Measurements from ENCODE around the gene CACNA1B.
"Not testable (repeated sequence)": the region's sequence is repeated elsewhere in the genome, so short reads cannot be mapped to it uniquely, and the experiment has no call there.

CACNA1B gene

DNA sequence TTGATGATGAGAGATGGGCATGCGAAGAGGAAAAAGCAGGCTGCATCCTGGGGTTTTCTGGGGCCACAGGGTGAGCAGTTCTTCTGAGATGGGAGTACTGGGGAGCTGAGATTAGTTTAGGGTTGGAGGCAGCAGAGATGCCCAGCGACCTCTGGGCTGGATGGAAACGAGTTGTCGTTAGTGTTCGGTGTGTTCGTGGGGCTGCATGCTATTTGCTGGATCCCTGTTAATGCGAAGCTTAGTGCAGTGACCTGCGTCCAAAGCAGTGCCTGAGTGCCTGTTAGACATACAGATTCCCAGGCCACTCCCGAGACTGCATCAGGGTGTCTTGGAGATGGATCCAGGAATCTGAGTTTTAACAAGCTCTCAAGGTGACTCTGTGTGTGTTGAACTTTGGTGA is 201.3 kb downstream of the CACNA1B start:
- no peak for DNase-seq

DNA sequence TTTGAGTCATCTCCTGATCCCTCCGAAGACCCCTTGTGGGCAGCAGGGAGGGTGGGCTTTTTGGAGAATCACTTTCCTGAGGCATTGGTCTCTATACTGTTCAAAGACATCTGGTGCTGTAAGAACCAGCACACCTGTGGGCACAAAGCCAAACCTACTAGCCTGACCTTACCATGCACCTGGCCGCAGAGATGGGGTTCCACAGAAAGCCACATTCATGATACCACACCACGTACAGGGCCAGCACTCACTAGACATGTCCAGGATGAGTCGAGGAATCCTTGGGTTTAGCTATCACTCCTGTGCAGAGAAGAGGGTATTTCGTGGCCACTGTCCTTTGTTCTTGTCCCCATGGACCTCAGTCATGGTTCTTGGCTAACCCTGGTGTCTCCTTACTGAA is 203.4 kb downstream of the CACNA1B start:
- no peak for DNase-seq

- DNase-seq = no peak
Observed at GRCh38 chr9:138082918-138083636, 205.5 kb downstream of the CACNA1B start.

- DNase-seq = no peak
Observed at GRCh38 chr9:138083873-138084272, 206.3 kb downstream of the CACNA1B start.

DNA sequence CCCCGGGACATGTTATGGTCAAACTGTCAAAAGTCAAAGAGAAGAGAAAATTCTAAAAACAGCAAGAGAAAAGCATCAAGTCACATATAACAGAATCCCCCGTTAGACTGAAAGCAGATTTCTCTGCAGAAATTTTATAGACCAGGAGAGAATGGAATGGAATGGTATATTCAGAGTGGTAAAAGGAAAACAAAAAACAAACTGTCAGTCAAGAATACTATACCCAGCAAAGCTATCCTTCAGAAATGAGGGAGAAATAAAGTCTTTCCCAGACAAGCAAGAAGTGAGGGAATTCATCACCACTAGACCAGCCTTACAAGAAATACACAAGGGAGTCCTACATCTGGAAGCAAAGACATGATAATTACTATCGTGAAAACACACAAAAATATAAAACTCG is 208.0 kb downstream of the CACNA1B start:
- no peak for DNase-seq

DNA sequence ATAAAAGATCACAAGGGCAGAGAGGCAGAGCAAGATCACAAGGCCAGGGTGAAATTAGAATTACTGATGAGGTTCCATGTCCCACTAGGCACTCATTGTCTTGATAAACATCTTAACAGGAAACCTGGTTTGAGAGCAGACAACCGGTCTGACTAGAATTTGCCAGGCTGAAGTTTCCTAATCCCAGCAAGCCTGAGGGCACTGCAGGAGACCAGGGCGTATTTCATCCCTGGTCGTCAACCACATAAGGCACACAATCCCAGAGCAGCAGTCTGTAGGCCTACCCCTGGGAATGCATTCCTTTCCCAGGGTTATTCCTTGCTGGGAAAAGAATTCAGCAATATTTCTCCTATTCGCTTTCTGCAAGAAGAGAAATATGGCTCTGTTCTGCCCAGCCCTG is 214.5 kb downstream of the CACNA1B start:
- not testable (repeated sequence) for DNase-seq

DNA sequence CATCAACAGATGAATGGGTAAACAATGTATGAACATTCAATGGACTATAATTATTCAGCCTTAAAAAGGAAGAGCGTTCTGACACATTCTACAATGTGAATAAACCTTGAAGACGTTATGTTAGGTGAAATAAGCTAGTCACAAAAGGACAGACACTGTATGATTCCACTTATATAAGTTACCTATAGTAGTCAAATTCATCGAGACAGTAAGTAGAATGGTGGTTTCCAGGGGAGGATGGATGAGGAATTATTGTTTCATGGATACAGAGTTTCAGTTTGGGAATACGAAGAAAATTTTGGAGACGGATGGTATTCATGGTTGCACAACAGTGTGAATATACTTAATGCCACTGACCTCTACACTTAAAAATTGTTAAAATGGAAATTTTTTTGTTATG is 216.4 kb downstream of the CACNA1B start:
- no peak for DNase-seq

DNA sequence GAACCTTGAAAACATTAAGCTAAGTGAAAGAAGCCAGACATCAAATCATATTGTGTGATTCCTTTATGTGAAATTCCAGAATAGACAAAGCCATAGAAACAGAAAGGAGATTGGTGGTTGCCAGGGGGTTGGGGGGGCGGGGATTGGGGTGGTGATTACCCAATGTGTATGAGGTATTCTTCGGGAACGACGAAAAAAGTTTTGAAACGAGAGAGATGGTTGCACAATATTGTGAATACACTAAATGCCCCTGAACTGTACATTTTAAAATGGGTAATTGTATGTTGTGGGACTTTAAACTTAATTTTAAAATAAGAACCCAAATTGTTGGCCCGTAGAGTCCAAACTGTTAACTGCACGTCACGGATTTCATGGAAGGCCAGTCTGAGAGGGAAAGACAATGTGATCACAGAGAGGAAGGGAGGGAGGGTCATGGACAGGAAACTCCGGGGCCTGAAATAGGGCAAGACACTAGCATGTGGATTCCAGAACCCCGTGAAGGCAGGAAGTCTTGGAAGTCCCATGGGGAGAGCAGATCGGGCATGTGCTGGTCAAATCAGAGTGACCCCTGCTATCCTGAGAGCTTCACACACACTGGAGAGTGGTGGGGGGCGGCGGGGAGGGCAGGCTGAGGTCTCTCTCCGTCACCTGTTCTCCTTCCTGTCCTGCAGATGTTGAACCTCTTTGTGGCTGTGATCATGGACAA is 218.4 kb downstream of the CACNA1B start:
- no peak for DNase-seq

- no peak for DNase-seq
Observed at GRCh38 chr9:138096519-138096845, 218.9 kb downstream of the CACNA1B start.

DNA sequence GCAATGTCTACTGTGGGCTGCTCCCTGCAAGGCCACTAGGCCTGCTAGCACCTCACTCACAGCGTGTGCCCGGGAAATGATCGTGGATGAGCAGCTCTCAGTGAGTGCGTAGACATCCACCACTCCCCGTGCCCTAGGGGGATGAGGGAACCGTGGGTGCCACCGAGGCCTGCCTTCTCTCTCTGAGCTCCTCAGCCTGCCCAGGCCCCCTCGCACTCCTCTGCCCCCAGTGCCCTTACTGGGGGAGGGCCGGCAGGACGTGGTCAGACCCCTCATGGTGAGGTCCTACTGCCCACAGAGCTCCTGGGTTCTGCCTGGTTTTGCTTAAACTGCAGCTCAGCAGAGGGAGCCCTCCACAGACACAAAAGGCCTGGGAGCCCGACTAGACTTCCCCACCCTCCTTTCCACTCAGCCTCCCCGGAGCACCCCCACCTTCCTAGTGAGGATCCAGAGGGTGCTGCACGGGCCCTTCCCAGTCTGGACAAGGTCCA is 220.0 kb downstream of the CACNA1B start:
- DNase-seq = no peak

DNA sequence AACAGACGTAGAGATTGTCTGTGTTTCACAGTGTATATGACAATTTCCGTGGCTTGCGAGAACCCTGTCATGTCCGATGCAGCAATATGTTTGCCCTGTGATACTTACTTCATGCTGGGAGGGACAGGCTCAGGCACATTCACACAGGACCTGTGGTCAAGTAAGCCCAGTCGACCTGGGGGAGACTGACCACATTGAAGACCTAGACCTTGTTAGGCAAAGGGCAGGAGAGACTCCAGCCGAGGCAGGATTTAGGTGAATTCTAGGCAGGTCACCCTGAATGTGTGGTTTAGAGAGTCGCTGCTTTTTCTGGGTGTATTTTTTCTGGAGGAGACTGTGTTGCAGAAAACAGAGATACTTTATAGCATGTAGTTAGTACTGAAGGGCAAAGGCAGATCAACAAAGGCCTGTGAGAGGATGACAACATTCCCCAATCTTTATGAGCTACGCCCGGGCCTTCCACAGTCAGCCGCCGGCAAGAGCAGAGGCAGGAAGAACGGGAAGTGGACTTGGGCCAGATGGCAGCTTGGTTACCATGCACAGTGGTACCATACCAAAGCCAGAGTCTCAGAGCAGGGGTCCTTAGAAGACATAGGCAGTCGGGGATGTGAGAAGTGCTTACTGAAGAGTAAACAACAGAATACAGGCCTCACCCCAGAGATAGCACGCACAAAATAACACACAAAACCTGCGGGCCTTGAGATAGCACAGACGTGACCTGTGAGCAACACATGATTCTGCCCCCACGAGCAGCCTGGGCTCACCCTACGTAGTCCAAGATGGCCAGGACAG is 220.7 kb downstream of the CACNA1B start:
- no peak for DNase-seq

DNA sequence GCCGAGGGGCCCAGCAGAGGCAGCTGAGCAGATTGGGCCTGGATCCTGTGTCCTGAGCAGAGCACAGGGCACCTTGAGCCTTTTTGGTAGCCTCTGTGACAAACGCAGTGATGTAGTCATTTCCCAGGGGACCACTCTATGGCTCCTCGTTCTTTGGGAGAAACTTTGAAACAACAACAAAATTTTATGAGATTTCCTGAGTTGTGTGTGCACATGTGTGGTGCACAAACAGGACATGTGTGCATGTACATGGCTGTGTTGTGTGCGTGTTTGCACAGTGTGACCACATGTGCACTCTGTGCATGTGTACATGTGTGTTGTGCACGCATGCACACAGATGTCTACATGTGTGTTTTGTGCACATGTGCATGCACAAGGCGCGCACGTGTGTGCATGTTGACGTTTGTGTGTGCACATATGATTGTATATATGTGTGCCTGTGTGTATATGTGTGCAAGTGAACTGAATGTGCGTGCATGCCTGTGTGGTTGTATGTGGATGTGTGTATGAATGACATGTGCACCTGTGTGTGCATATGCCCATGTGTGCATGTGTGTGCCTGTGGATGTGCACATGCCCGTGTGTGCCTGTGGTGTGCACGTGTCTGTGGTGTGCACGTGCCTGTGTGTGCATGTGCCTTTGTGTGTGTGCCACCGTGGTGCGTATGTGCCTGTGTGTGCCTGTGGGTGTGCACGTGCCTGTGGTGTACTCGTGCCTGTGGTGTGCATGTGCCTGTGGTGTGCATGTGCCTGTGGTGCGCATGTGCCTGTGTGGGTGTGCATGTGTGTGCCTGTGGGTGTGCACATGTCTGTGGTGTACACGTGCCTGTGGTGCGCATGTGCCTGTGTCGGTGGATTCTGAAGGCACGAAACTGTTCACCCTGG is 221.6 kb downstream of the CACNA1B start:
- no peak for DNase-seq

DNA sequence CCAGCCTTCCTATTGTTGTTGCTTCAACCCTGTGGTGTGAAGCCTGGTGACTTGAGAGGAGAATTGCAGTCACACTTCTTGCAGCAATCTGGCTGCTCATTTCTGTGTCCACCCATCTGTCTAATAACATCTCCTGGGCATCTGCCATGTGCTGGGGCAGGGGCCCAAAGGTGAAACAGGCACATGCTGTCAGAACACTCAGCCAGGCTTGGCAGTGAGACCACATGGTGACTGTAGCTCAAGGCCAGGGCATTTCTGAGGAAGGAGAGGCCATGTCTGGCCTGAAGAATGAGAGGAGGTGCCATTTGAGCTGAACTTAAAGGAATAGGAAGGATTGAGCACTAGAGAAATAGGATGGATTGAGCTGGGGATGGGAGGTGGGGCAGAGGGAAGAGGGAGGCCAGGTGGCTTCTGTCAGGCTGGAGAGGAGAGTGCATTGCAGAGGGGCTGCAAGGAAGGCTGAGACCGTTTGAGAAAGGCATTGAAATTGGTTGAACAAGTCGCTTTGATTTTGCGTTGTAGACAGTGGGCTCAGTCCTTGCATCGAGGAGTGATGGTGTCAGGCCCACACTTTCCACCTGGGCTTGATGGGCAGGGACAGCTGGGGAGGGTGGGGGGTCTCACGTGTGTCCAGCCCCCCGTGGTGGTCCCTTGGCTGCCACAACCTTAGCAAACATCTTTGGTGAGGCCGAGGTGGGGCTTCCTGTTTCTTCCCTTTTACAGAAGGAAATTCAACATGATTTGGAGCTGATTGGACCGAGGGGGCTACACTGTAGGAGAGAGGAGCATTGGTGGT is 222.4 kb downstream of the CACNA1B start:
- no peak for DNase-seq

DNA sequence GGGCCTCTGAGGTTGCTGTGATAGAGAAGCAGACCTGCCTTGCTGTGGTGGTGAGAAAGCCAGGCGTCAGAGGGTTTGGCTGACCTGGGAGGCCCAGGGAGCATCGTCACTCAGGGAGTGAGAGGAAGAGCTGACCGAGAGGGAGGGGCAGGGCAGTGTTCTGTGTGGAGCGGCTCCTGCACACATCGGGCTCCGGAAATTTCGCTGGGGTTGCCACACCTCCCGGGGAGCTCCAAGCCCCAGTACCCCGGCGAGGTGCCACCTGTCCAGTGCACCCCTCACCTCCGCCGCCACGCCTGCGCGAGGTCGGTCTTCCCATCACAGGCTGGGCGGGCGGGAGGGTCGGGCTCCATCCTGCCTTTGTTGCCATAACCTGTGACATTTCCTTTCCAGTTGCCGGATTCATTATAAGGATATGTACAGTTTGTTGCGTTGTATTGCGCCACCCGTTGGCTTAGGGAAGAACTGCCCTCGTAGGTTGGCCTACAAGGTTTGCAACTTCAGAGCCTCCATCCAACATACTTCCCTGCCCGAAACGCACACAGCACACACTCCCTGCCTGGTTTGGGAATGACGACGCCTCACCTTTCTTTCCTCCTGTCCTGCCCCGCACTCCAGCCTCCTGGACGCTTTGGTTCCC is 223.2 kb downstream of the CACNA1B start:
- no peak for DNase-seq

DNA sequence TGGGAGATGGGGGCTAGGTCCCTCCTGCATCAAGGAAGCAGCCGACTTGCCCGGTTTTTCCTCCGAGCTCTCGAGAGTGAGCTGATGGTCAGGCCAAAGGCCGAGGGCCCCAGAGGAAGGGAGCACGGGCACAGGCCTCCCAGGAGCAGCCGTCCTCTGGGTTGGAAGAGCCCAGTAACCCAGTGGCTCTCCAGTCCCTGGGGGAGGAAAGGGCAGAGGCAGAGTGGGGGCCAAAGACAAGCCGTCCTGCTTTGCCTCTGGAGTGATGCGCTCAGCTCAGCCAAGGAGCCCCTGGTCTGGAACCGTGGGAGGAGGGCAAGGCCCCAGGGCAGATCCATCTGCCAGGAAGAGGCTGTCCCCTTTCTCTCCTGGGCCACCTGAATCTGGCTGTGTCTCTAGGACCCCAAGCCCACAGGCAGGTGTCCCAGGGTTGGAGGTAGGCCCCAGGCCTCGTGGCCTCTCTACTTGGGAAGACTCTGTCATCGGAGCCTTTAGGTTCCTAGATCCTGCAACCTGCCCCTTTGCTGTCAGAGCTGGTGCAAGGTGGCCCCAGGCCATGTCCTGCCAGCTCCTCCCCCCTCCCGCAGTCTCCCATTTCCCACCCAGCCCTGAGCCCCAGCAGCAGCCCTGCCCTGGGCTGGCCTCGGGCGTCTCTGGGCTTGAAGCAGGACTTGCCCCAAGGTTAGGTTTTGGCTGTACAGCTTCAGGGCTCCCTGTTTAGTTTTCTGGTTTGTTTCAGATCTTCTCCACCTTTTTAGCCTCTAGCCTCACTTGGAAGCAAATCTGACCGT is 224.1 kb downstream of the CACNA1B start:
- no peak for DNase-seq

DNA sequence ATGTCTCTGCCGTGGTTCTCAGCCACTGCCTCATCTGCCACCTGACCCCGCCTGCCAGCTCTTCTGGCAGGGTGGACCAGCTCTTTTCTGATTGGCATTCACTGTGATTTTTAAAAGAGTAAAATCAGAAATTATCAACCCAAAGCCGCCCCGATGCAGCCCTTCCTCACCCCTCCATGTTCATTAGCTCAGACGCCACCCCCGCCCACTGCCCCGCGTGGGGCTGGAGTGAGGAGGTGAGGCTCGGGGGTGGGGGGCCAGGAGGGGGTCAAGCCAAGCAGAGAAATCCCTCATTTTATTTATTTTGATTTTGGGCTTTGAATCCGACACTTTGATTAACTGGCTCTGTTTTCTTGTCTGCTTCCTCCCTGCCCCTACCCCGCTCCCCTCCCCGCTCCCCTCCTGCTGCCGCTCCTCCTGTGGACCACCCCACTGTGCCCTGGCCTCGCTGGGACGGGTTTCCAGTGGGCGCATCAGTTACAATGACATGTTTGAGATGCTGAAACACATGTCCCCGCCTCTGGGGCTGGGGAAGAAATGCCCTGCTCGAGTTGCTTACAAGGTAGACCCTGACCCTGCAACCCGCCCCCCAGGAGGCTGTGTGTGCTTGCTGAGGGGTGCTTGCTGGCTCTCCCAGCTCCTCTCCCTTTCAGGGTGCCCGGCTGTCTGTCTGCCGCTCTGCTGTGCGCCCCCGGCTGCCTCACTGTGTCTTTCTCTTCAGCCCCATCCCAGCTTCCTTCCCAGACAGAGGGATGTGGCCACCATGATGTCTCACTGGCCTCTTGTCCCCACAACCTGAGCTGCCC is 224.9 kb downstream of the CACNA1B start:
- no peak for DNase-seq

DNA sequence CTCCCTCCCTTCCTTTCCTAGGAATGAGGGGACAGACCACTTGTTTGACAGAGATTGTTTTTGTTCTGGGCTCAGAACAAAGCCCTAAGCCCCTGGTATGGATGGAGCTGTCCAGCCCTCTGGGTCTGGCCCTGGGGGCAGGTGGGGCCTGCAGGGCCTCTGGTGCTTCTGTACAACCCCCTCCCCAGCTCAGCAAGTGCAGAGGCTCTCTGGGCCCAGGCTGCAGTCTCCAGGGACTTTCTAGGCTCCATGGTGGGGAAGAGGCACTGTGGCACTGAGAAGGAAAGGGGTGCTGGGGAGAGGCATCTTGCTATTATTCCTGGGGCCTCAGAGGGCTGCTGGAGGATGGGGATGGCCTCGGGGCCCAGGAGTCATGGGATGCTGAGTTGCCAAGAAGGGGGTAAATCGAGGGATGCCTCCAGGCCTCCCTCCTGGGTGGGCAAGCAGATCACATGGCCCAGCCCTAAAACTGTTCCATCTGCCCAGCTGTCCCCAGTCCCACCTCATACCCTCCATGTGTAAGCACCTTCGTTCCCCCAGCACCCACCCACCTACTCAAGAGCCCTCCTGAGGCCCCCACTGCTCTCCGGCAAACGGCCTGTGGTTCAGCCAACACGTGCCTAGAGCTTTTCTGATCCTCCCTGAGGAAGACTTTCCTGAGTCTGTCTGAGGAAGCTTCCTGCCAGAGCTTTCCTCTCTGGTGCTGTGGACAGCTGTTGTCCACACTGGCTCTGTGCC is 225.7 kb downstream of the CACNA1B start:
- DNase-seq = no peak

DNA sequence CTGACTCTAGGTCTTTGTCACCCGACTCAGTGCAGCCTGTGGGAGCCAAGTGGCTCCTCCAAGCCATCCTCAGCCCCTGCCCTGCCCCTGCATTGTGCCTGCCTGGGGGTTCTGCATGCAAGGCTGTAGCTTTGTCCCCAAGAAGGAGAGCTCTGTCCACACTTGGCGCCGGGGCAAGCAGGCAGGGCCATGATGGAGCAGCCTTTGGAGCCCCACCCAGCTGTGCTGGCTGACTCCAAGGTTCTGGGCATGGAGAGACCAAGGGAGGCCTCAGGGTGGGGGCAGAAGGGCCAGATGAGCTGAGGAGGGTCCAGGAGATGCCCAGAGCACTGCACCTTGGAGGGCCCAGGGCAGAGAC is 226.2 kb downstream of the CACNA1B start:
- DNase-seq = no peak

Data from NCI-H446 treated with DMSO at 0.1 percent for 48 hours (cell line).